HEK293 (cell line): ENCODE data around the gene IGF2BP2.
A peak's percentile ranks its signal among the peaks of the same experiment; 100 is the strongest.

Experiments used
- CTCF ChIA-PET: fragments of 350-600 bp; formaldehyde crosslinking; extraction: SDS; loops from one replicate; lab custom pipeline; 2021; ENCODE audit warnings: antibody characterized with exemption; lab: Yijun Ruan, JAX
- POLR2A ChIA-PET: fragments of 300-600 bp; formaldehyde crosslinking; extraction: SDS; loops from one replicate; lab custom pipeline; 2020; ENCODE audit warnings: antibody characterized with exemption, inconsistent platforms; lab: Yijun Ruan, JAX
- H3K27ac ChIP-seq: fragments of 200-500 bp; sonication (Bioruptor generic); 2 replicates; pipeline ENCODE4 v1.5.1; 2014; ENCODE audit warnings: low read depth, low read length, control low read depth, inconsistent platforms; ENCODE audit errors: extremely low read depth
- H3K36me3 ChIP-seq, 2 experiments: fragments of 200-500 bp in 1 of 2; sonication (Bioruptor generic) in 1 of 2; 1 replicate in 1 of 2; 2 replicates in 1 of 2; pipeline ENCODE4 v1.5.1; 2014 to 2017; ENCODE audit warnings: inconsistent platforms in 2 of 2, low read length in 2 of 2; ENCODE audit not compliant: control insufficient read depth in 2 of 2, insufficient read depth in 1 of 2
- H3K4me1 ChIP-seq: fragments of 200-500 bp; sonication (Bioruptor generic); 2 replicates; pipeline ENCODE4 v1.5.1; 2014; ENCODE audit warnings: mild to moderate bottlenecking, low read length, inconsistent platforms; ENCODE audit not compliant: control insufficient read depth, insufficient read depth
- H3K4me3 ChIP-seq: 2 replicates; pipeline ENCODE4 v1.5.1; 2011; ENCODE audit warnings: low read depth, mild to moderate bottlenecking, control low read depth, low read length, moderate library complexity
- H3K9me3 ChIP-seq: fragments of 200-500 bp; sonication (Bioruptor generic); 2 replicates; pipeline ENCODE4 v1.5.1; 2014; ENCODE audit warnings: low read depth, low read length, inconsistent platforms; ENCODE audit not compliant: control insufficient read depth, insufficient read depth
- GLI2 ChIP-seq: fragments of 450-650 bp; formaldehyde crosslinking; IDR thresholded peaks from 2 replicates; pipeline ENCODE4; 2017; ENCODE audit warnings: missing biosample characterization, missing genetic modification characterization, low read depth, borderline replicate concordance
- HOXC10 ChIP-seq: sonication (generic); formaldehyde crosslinking; IDR thresholded peaks from 2 replicates; pipeline ENCODE4 v1.8.1; 2023; ENCODE audit warnings: mild to moderate bottlenecking, missing genetic modification reagents
- OSR2 ChIP-seq: fragments of 450-650 bp; formaldehyde crosslinking; IDR thresholded peaks from 2 replicates; pipeline ENCODE4 v1.5.1; 2016; ENCODE audit warnings: missing biosample characterization, missing genetic modification characterization
- YY1 ChIP-seq: fragments of 450-650 bp; formaldehyde crosslinking; IDR thresholded peaks from 2 replicates; pipeline ENCODE4 v1.5.1; 2018; ENCODE audit warnings: missing biosample characterization, missing genetic modification characterization
- ZBTB20 ChIP-seq: fragments of 450-650 bp; formaldehyde crosslinking; IDR thresholded peaks from 2 replicates; pipeline ENCODE4 v1.5.1; 2016; ENCODE audit warnings: missing biosample characterization, missing genetic modification characterization
- ZNF16 ChIP-seq: fragments of 450-650 bp; formaldehyde crosslinking; IDR thresholded peaks from 2 replicates; pipeline ENCODE4 v1.5.1; 2016; ENCODE audit warnings: low read depth, missing biosample characterization, missing genetic modification characterization
- ZNF266 ChIP-seq: fragments of 450-650 bp; formaldehyde crosslinking; IDR thresholded peaks from 2 replicates; pipeline ENCODE4 v1.5.1; 2016; ENCODE audit warnings: missing biosample characterization, missing genetic modification characterization, low read depth
- ZNF626 ChIP-seq: fragments of 450-650 bp; sonication (Bioruptor Pico); formaldehyde crosslinking; IDR thresholded peaks from 2 replicates; pipeline ENCODE4 v1.5.1; 2018; ENCODE audit warnings: missing biosample characterization, missing genetic modification characterization, inconsistent platforms
- ZNF664 ChIP-seq: fragments of 450-650 bp; formaldehyde crosslinking; IDR thresholded peaks from 2 replicates; pipeline ENCODE4 v1.5.1; 2016; ENCODE audit warnings: missing biosample characterization, missing genetic modification characterization
- ZSCAN30 ChIP-seq: fragments of 450-650 bp; IDR thresholded peaks from 2 replicates; pipeline ENCODE4 v1.5.1; 2018; ENCODE audit warnings: missing biosample characterization, mild to moderate bottlenecking, missing genetic modification characterization, moderate library complexity
- TF ChIP-seq, protein P1 (sequence below): fragments of 450-650 bp; formaldehyde crosslinking; IDR thresholded peaks from 2 replicates; pipeline ENCODE4 v1.5.1; 2017; ENCODE audit warnings: missing biosample characterization, mild to moderate bottlenecking, missing genetic modification characterization, moderate library complexity
- TF ChIP-seq, protein P2 (sequence below): fragments of 450-650 bp; formaldehyde crosslinking; IDR thresholded peaks from 2 replicates; pipeline ENCODE4 v1.5.1; 2017; ENCODE audit warnings: missing biosample characterization, missing genetic modification characterization

IGF2BP2 gene

DNA sequence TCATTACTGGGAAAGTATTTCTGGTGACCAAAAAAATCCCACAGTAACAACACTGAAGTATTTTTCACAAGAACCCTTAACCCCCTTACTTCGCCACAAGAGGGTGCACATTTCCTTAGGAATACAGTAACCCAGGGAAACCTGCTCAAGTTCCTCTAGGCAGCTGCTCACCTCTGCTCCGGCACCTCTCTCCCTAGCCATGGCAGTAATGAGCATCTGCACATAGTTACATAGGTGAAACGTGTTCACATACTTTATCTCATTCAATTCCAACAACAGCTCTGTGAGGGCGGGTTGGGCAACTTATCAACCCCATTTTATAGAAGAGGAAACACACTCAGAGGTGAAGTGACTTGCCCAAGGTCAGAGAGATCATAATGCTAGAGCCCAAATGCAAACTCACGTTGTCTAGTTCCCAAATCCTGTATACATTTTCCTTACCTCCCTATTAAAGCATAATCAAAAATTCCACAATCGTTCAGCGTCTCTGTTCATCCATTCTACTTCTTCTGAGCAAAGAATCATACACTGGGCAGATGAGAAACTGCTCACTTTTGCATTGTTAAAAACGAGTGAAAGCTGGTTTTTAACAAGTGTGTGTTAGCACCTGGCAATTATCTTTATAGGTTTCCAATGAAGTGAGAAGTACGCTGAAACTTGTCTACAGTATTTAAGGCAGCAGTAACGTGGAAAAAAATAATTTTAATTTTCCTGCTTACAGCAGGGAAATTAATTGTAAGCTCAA, 90.7 kb downstream of the IGF2BP2 start (continued):
- TF ChIP-seq YY1 (tag by site-specific recombination) (no peak), ZSCAN30 (tag by site-specific recombination) (0 out of 2 replicates have a peak, but pooled peaks have one; percentile 7), OSR2 (tag by site-specific recombination) (no peak)

DNA sequence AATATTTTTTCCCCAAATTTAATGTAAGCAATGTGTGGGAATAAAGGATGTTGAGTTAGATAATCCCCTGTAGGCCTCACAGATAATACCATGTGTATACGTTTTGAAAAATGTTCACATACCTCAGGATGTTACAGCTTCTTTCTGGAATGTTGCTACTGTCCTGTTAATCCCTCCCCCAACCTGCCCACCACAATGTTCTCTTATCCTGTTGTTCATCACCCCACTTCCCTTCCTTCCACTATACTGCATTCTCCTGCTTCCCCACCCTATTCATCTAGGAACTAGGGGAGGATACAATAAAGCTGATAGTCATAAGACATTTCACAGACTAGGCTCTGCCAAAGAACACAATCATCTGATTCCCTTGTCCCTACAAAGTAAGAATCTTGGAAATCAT, 92.1 kb downstream of the IGF2BP2 start:
- Histone ChIP-seq H3K4me3 (no peak overlapping the region), H3K27ac (no peak overlapping the region), H3K4me1 (0 out of 2 replicates have a peak, but pooled peaks cover 3% of the 10 kb centered on the region), H3K9me3 (no peaks in the 10 kb centered on the region), H3K36me3 (no peaks in the 10 kb centered on the region)
- TF ChIP-seq GLI2 (tag by site-specific recombination) (no peak), ZNF626 (no peak), ZNF664 (tag by site-specific recombination) (no peak)
- POLR2A ChIA-PET, result interaction anchor here (0.5 to 1.6 kb wide), 2 partner anchors 46 to 90 kb away, joined by 3 to 5 read pairs; no protein-coding TSS in a partner anchor
- CTCF ChIA-PET, result interaction anchor here (0.6 to 5.0 kb wide), 9 partner anchors 18 to 211 kb away, joined by 3 to 39 read pairs (median 6); no protein-coding TSS in a partner anchor

DNA sequence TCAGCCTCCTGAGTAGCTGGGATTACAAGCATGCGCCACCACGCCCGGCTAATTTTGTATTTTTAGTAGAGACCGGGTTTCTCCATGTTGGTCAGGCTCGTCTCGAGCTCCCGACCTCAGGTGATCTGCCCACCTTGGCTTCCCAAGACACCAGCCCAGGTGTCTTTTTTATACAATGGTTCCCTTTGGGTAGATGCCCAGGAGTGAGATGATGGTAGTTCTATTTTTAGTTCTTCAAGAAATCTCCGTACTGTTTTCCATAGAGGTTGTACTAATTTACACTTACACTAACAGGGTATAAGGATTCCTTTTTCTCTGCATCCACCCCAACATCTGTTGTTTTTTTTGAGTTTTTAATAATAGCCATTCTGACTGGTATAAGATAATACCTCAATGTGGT, 94.3 kb downstream of the IGF2BP2 start:
- TF ChIP-seq, protein P1, sequence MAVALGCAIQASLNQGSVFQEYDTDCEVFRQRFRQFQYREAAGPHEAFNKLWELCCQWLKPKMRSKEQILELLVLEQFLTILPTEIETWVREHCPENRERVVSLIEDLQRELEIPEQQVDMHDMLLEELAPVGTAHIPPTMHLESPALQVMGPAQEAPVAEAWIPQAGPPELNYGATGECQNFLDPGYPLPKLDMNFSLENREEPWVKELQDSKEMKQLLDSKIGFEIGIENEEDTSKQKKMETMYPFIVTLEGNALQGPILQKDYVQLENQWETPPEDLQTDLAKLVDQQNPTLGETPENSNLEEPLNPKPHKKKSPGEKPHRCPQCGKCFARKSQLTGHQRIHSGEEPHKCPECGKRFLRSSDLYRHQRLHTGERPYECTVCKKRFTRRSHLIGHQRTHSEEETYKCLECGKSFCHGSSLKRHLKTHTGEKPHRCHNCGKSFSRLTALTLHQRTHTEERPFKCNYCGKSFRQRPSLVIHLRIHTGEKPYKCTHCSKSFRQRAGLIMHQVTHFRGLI (tag by site-specific recombination), result no peak
- TF ChIP-seq, protein P2, sequence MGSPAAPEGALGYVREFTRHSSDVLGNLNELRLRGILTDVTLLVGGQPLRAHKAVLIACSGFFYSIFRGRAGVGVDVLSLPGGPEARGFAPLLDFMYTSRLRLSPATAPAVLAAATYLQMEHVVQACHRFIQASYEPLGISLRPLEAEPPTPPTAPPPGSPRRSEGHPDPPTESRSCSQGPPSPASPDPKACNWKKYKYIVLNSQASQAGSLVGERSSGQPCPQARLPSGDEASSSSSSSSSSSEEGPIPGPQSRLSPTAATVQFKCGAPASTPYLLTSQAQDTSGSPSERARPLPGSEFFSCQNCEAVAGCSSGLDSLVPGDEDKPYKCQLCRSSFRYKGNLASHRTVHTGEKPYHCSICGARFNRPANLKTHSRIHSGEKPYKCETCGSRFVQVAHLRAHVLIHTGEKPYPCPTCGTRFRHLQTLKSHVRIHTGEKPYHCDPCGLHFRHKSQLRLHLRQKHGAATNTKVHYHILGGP (tag by site-specific recombination), result no peak
- no peak for TF ChIP-seq YY1 (tag by site-specific recombination)
- ChIA-PET CTCF (interaction anchor here (0.7 to 1.1 kb wide), 4 partner anchors 17 to 362 kb away, joined by 3 to 5 read pairs (median 4); no protein-coding TSS in a partner anchor), POLR2A (no interaction called here)
- H3K36me3 ChIP-seq, result no peaks in the 10 kb centered on the region
- 0 out of 2 replicates have a peak, but pooled peaks cover 3% of the 10 kb centered on the region for H3K4me1 ChIP-seq
- no peak overlapping the region for H3K27ac ChIP-seq
- H3K9me3 ChIP-seq, result no peaks in the 10 kb centered on the region
- no peak overlapping the region for H3K4me3 ChIP-seq

DNA sequence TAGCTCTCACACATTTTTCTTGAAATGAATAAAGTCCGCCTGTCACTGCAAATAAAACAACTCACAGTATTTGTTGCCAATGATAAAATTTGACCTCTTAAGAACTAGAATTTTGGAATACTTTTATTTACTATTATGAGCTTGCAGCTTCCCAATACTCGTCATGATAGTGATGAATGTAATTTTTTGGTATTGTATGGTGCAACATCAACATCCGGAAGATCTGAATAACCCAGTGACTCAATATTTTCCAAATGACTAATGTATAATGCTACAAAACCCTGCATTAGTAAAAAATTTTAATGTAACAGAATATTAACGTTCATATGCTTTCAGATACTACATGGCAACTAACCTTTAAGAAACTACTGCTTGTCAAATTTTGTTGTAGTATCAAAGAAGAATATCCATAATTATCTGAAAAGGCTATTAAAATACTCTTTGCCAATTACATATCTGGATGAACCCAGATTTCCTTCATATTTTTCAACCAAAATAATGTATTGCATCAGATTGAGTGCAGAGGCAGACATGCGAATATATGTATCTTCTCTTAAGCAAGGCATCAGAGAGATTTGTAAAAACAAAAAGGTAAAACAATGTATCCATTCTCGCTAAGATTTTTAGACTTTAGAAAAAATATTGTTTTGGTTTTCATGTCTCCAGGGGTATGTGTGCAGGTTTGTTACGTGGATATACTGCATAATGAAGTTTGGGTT, 95.3 kb downstream of the IGF2BP2 start:
- Histone ChIP-seq H3K4me3 (no peak overlapping the region), H3K9me3 (no peaks in the 10 kb centered on the region), H3K4me1 (0 out of 2 replicates have a peak, but pooled peaks cover 3% of the 10 kb centered on the region), H3K36me3 (no peaks in the 10 kb centered on the region), H3K27ac (no peak overlapping the region)
- POLR2A ChIA-PET, result interaction anchor here (0.9 kb wide), 1 partner anchor 13 kb away, joined by 3 read pairs; no protein-coding TSS in a partner anchor
- TF ChIP-seq HOXC10 (CRISPR knock-in tag) (no peak), ZBTB20 (tag by site-specific recombination) (no peak), ZNF266 (tag by site-specific recombination) (no peak), ZNF16 (tag by site-specific recombination) (no peak)
- CTCF ChIA-PET, result interaction anchor here (1.1 to 2.3 kb wide), 2 partner anchors 39 to 69 kb away, joined by 3 to 7 read pairs; no protein-coding TSS in a partner anchor
